Heart left ventricle (tissue), 16 donors: ENCODE measurements around the gene HSFX4. TPM values are rescaled to one million over a fixed set of nuclear protein-coding genes. Genes with fewer than 3 reads are reported as not detected.
A peak's percentile ranks its signal among the peaks of the same experiment; 100 is the strongest.
"Not testable (repeated sequence)": the region's sequence is repeated elsewhere in the genome, so short reads cannot be mapped to it uniquely, and the experiment has no call there.

Experiments used
- ATAC-seq, 4 donors: fragments of 200-7000 bp; cut with Tn5 transposase; one replicate each; pipeline ENCODE4 v1.9.1; 2020 to 2022; ENCODE audit warnings: moderate library complexity in 4 of 4, mild to moderate bottlenecking in 3 of 4, moderate number of reproducible peaks in 1 of 4
- DNase-seq, 5 donors: peaks; one replicate each; pipeline ENCODE4 v3.0.0-alpha.2; 2020
- H3K27ac ChIP-seq, 12 donors: fragments of 200-600 bp; sonication (generic) in 4 of 12; one replicate each; pipeline versions ENCODE4 v1.5.0 to v1.8.0; 2016 to 2022; ENCODE audit warnings: mild to moderate bottlenecking in 2 of 12
- H3K27me3 ChIP-seq, 9 donors: fragments of 200-600 bp; sonication (generic) in 2 of 9; one replicate each; pipeline versions ENCODE4 v1.5.1 to v1.8.0; 2016 to 2022; ENCODE audit warnings: mild to moderate bottlenecking in 3 of 9
- H3K36me3 ChIP-seq, 9 donors: fragments of 200-600 bp; sonication (generic) in 2 of 9; one replicate each; pipeline versions ENCODE4 v1.5.0 to v1.8.0; 2018 to 2022; ENCODE audit warnings: mild to moderate bottlenecking in 2 of 9
- H3K4me1 ChIP-seq, 12 donors: fragments of 200-600 bp; sonication (generic) in 4 of 12; one replicate each; pipeline versions ENCODE4 v1.5.0 to v1.8.0; 2016 to 2022; ENCODE audit warnings: mild to moderate bottlenecking in 3 of 12
- H3K4me3 ChIP-seq, 12 donors: fragments of 200-600 bp; sonication (generic) in 4 of 12; one replicate each; pipeline versions ENCODE4 v1.5.0 to v1.8.0; 2017 to 2022; ENCODE audit warnings: mild to moderate bottlenecking in 9 of 12, moderate library complexity in 4 of 12
- H3K9me3 ChIP-seq, 12 donors: fragments of 200-600 bp; sonication (generic) in 4 of 12; one replicate each; pipeline versions ENCODE4 v1.5.0 to v1.8.0; 2016 to 2022; ENCODE audit warnings: mild to moderate bottlenecking in 1 of 12
- CTCF ChIP-seq, 12 donors: fragments of 200-600 bp; sonication (generic) in 4 of 12; IDR thresholded peaks; one replicate each; pipeline versions ENCODE4 v1.5.0 to v1.8.0; 2018 to 2022; ENCODE audit warnings: antibody characterized with exemption in 12 of 12, mild to moderate bottlenecking in 5 of 12
- POLR2A ChIP-seq, 2 donors: fragments of 450-650 bp; IDR thresholded peaks; one replicate each; pipeline ENCODE4 v1.6.1; 2017; ENCODE audit warnings: antibody characterized with exemption in 2 of 2, mild to moderate bottlenecking in 2 of 2, moderate library complexity in 2 of 2
- WGBS, 4 donors: extraction: QIAGEN DNeasy Blood & Tissue Kit in 2 of 4; methylation state at CpG; one replicate each; pipeline versions ENCODE4 v1.1.5 to v1.1.7; 2013 to 2018; 5-methylcytosine and 5-hydroxymethylcytosine counted together
- intact Hi-C, 10 donors: fragments of 100-400 bp; cut with DNase I; formaldehyde crosslinking; loops; one replicate each; pipeline versions ENCODE4 v1.11.1 to v1.14.2; 2022
- polyA plus RNA-seq, 2 donors: library from polyadenylated mRNA; stranded (reverse); fragments of 200-250 nt; gene quantifications; one replicate each; pipeline ENCODE4 v1.2.3, GENCODE V29; 2013
- total RNA-seq, 9 donors: library from RNA; depleted of rRNA in 2 of 9; stranded (reverse); fragments of >200 nt in 2 of 9; fragmentation: NEBNext Ultra II Directional in 3 of 9; extraction: Animal tissue kit (Norgen Biotek cat#: 25700) in 3 of 9; gene quantifications; one replicate each; pipeline versions ENCODE4 v1.1.0 to v1.2.4, GENCODE V29; 2016 to 2023
- donor health status: ischemic (EF 13 %, LVEDD 7.1; RV severe dilation, severe dysfunction).
- donor health status: healthy with polysubstance abuse.
- donor health status: DM: no; HTN: yes; CAD: no.
- donor health status: DM: no; HTN: no; CAD: no.
- donor health status: ischemic (EF 25% LVEDD 6.9; RV normal size, moderate dysfunction).
- donor health status: ischemic (EF 25% LVEDD 5.7; RV mildly dilated, moderate dysfunction).
- donor health status: healthy.
- donor health status: DM: yes; HTN: yes; CAD: no.
- donor health status: ischemic (EF 35%, LVEDD 5.7; RV mildly dilated, moderate dysfunction).
- donor health status: nonischemic (EF 11% LVEDD 7.7; RV severe dilation, severe dysfunction).
- donor health status: DM: yes; HTN: yes; CAD: no.
- donor health status: PGD.
- donor health status: ischemic (EF 29% LVEDD 5.4; RV normal size, mild dysfunction).
- donor health status: nonischemic (EF 23%, LVEDD 6.1; RV moderate dilation, normal function).

HSFX4 gene
- total and polyA plus RNA-seq, 11 donors = 0.07 to 0.40 (median 0.37) TPM; not detected in 8

- 0 to 44% (median 20%) methylated on average over 27 of the region's 27 CpGs for WGBS, 4 donors
- no peaks in the 10 kb centered on the region for H3K27me3 ChIP-seq
Measured at GRCh38 chrX:149939905-149940673, 10.7 kb downstream of the HSFX4 start.

GRCh38 chrX:149940674-149941024 is 11.3 kb downstream of the HSFX4 start:
- Histone ChIP-seq H3K4me3 (peak overlapping the region in 8 of 12 donors; percentile 10 to 76 (median 36)), H3K27ac (peak overlapping the region in 2 of 12 donors; percentile 48 to 57)
- H3K9me3 ChIP-seq, DNase-seq, H3K27me3 ChIP-seq, H3K4me1 ChIP-seq, H3K36me3 ChIP-seq, ATAC-seq: not testable (repeated sequence)
- 7 to 46% (median 18%) methylated on average over 9 to 10 of the region's 11 CpGs for WGBS, 4 donors
- intact Hi-C loops = loop anchor here in 1 of 10 donors (10.0 kb wide), 1 partner anchor 744 kb away; no protein-coding TSS in a partner anchor
- TF ChIP-seq CTCF (IDR thresholded peaks at IDR 0.05) = peak in 11 of 12 donors; percentile 27 to 61 (median 46)

More at GRCh38 chrX:149939905-149940673, 10.7 kb downstream of the HSFX4 start:
- DNase-seq = peak; percentile 95 to 97 (median 95)
- Histone ChIP-seq H3K36me3 (no peaks in the 10 kb centered on the region), H3K9me3 (no peaks in the 10 kb centered on the region), H3K27ac (peak overlapping the region; percentile 86 to 100 (median 93)), H3K4me3 (peak overlapping the region in 11 of 12 donors; percentile 30 to 94 (median 58)), H3K4me1 (peaks cover 0 to 8% (median 5%) of the 10 kb centered on the region in 12 donors)
- no peak for TF ChIP-seq POLR2A (IDR thresholded peaks at IDR 0.05)
- no peak for TF ChIP-seq CTCF (IDR thresholded peaks at IDR 0.05)
- intact Hi-C loops = loop anchor here in 1 of 10 donors (10.0 kb wide), 1 partner anchor 745 kb away; no protein-coding TSS in a partner anchor
- ATAC-seq = peak; percentile 68 to 78 (median 74)

- 77 to 93% (median 86%) methylated on average over 11 of the region's 11 CpGs for WGBS, 4 donors
- ATAC-seq = not testable (repeated sequence)
- peaks cover 0 to 18% (median 0%) of the 10 kb centered on the region in 9 donors for H3K36me3 ChIP-seq
Measured at GRCh38 chrX:149945087-149945670, 15.8 kb downstream of the HSFX4 start.

GRCh38 chrX:149945820-149946219 is 16.4 kb downstream of the HSFX4 start:
- H3K4me3 ChIP-seq, H3K27me3 ChIP-seq, H3K9me3 ChIP-seq, DNase-seq, H3K27ac ChIP-seq, ATAC-seq, H3K4me1 ChIP-seq: not testable (repeated sequence)
- intact Hi-C loops = loop anchor here in 1 of 10 donors (10.0 kb wide), 1 partner anchor 739 kb away; no protein-coding TSS in a partner anchor
- H3K36me3 ChIP-seq = peaks cover 0 to 18% (median 0%) of the 10 kb centered on the region in 9 donors
- 71 to 97% (median 89%) methylated on average over 6 to 7 of the region's 9 CpGs for WGBS, 4 donors

More at GRCh38 chrX:149945087-149945670, 15.8 kb downstream of the HSFX4 start:
- H3K27me3 ChIP-seq, H3K4me3 ChIP-seq, DNase-seq, H3K27ac ChIP-seq, H3K4me1 ChIP-seq, H3K9me3 ChIP-seq: not testable (repeated sequence)
- intact Hi-C loops = loop anchor here in 1 of 10 donors (10.0 kb wide), 1 partner anchor 740 kb away; no protein-coding TSS in a partner anchor

GRCh38 chrX:149946932-149947331 is 17.6 kb downstream of the HSFX4 start:
- H3K27me3 ChIP-seq, H3K4me3 ChIP-seq, DNase-seq, H3K9me3 ChIP-seq, H3K27ac ChIP-seq, ATAC-seq, H3K4me1 ChIP-seq: not testable (repeated sequence)
- H3K36me3 ChIP-seq = peaks cover 0 to 20% (median 0%) of the 10 kb centered on the region in 9 donors
- no CpG with 5 or more reads among the region's 3 CpGs for WGBS, 4 donors
- intact Hi-C loops = loop anchor here in 1 of 10 donors (10.0 kb wide), 1 partner anchor 738 kb away; no protein-coding TSS in a partner anchor
